SK-N-MC (cell line): ENCODE results near the gene LAPTM5.

Source experiments
- EZH2 ChIP-seq: fragments of 200-600 bp; sonication (generic); IDR thresholded peaks from one replicate; pipeline ENCODE4 v1.6.1; 2017; ENCODE audit warnings: antibody characterized with exemption
- POLR2AphosphoS5 ChIP-seq: IDR thresholded peaks from 2 replicates; pipeline ENCODE4 v1.6.1; 2012; ENCODE audit warnings: mild to moderate bottlenecking, low read depth, low read length, borderline replicate concordance

- TF ChIP-seq EZH2 (no peak), POLR2AphosphoS5 (no peak)
Observed at GRCh38 chr1:30689901-30690645, 67.5 kb downstream of the LAPTM5 start.
